ENCODE measurements around the gene SYT6.

SYT6 gene

DNA sequence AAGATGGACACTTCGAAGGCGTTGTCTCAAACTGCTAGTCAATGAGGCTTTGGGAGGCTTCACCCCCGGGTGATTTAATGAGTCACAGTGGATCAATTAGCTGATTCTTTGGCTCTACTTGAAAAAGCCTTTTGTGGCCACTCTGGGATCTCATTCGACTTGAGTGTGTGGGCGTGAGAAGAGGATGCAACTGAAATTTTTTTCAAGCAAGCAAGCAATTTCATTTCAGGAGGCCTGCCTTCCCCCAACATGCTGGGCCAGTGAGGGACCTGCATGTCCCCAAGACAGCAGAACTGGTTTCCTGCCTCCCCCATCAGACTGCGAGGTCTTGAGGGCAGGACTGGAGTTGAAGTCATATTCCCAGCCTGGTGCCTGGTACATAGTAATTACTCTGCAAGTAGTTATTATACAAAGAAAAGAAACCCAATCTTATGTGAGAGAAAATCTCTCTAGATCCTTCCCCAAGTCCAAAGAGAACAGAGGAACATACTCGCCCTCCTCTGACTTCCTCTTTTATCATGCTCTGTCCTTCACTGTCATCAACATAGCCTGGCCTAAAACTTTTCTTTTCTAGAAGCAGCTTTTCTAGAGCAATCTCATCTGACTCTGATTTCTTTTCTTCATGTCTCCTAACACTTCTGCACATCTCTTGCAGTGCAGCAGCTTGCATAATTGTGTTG lies 22.7 kb downstream of the SYT6 start:
- H3K4me2 ChIP-seq (ENCODE audit: low read depth, low read length, poor library complexity, severe bottlenecking), result no peak overlapping the region
- no peaks in the 10 kb centered on the region for H3K27me3 ChIP-seq (ENCODE audit: low read length)
- no peak overlapping the region for H2AFZ ChIP-seq (ENCODE audit: low read depth, low read length, severe bottlenecking)
- no peak overlapping the region for H3K4me3 ChIP-seq (ENCODE audit: insufficient read depth, low read length, poor library complexity, severe bottlenecking)
- H3K36me3 ChIP-seq (ENCODE audit: low read length), result no peaks in the 10 kb centered on the region
- no peaks in the 10 kb centered on the region for H3K9me3 ChIP-seq (ENCODE audit: insufficient read depth, low read length)
- no peak overlapping the region for H3K27ac ChIP-seq (ENCODE audit: low read depth, low read length)
- TF ChIP-seq CTCF (IDR thresholded peaks at IDR 0.05; ENCODE audit: insufficient read depth, low read length, poor library complexity, severe bottlenecking) (no peak), EZH2phosphoT487 (conservative IDR thresholded peaks at IDR 0.05; ENCODE audit: low read length) (no peak)
- H4K20me1 ChIP-seq (ENCODE audit: low read depth, low read length), result no peaks in the 10 kb centered on the region
- no peaks in the 10 kb centered on the region for H3K9me2 ChIP-seq (replicated peaks; ENCODE audit: insufficient read depth, low read length)
- no peaks in the 10 kb centered on the region for H3K79me2 ChIP-seq (ENCODE audit: insufficient read depth, low read length)
- no peaks in the 10 kb centered on the region for H3F3A ChIP-seq (ENCODE audit: insufficient read depth)
- H3K9ac ChIP-seq (ENCODE audit: low read length), result no peak overlapping the region

GRCh38 chr1:114130213-114130612 lies 23.5 kb downstream of the SYT6 start:
- Histone ChIP-seq H3K4me3 (ENCODE audit: insufficient read depth, low read length, poor library complexity, severe bottlenecking) (no peak overlapping the region), H3K27me3 (ENCODE audit: low read length) (no peaks in the 10 kb centered on the region), H3K9ac (ENCODE audit: low read length) (no peak overlapping the region), H4K20me1 (ENCODE audit: low read depth, low read length) (no peaks in the 10 kb centered on the region), H2AFZ (ENCODE audit: low read depth, low read length, severe bottlenecking) (no peak overlapping the region), H3K9me3 (ENCODE audit: insufficient read depth, low read length) (no peaks in the 10 kb centered on the region), H3F3A (ENCODE audit: insufficient read depth) (no peaks in the 10 kb centered on the region), H3K79me2 (ENCODE audit: insufficient read depth, low read length) (no peaks in the 10 kb centered on the region), H3K36me3 (ENCODE audit: low read length) (no peaks in the 10 kb centered on the region), H3K9me2 (replicated peaks; ENCODE audit: insufficient read depth, low read length) (no peaks in the 10 kb centered on the region), H3K4me2 (ENCODE audit: low read depth, low read length, poor library complexity, severe bottlenecking) (no peak overlapping the region), H3K27ac (ENCODE audit: low read depth, low read length) (no peak overlapping the region)
- no peak for TF ChIP-seq EZH2phosphoT487 (conservative IDR thresholded peaks at IDR 0.05; ENCODE audit: low read length)
- no peak for TF ChIP-seq CTCF (IDR thresholded peaks at IDR 0.05; ENCODE audit: insufficient read depth, low read length, poor library complexity, severe bottlenecking)

- Histone ChIP-seq H3F3A (ENCODE audit: insufficient read depth) (no peaks in the 10 kb centered on the region), H3K4me3 (ENCODE audit: insufficient read depth, low read length, poor library complexity, severe bottlenecking) (no peak overlapping the region), H4K20me1 (ENCODE audit: low read depth, low read length) (no peaks in the 10 kb centered on the region), H3K9me3 (ENCODE audit: insufficient read depth, low read length) (no peaks in the 10 kb centered on the region), H3K79me2 (ENCODE audit: insufficient read depth, low read length) (no peaks in the 10 kb centered on the region), H2AFZ (ENCODE audit: low read depth, low read length, severe bottlenecking) (no peak overlapping the region), H3K36me3 (ENCODE audit: low read length) (no peaks in the 10 kb centered on the region), H3K9ac (ENCODE audit: low read length) (no peak overlapping the region), H3K27me3 (ENCODE audit: low read length) (no peaks in the 10 kb centered on the region), H3K9me2 (replicated peaks; ENCODE audit: insufficient read depth, low read length) (no peaks in the 10 kb centered on the region), H3K27ac (ENCODE audit: low read depth, low read length) (no peak overlapping the region), H3K4me2 (ENCODE audit: low read depth, low read length, poor library complexity, severe bottlenecking) (no peak overlapping the region)
- TF ChIP-seq CTCF (IDR thresholded peaks at IDR 0.05; ENCODE audit: insufficient read depth, low read length, poor library complexity, severe bottlenecking) (no peak), EZH2phosphoT487 (conservative IDR thresholded peaks at IDR 0.05; ENCODE audit: low read length) (no peak)
These were observed 25.4 kb downstream of the SYT6 start for GRCh38 chr1:114128293-114128692.

Measured in SU-DHL-6 (cell line).